Effector memory CD8-positive, alpha-beta T cell (primary cell): ENCODE measurements around the gene RNF113B.

ENCODE experiments used
- ATAC-seq: fragments of 150-1000 bp; cut with Tn5 transposase; replicated peaks from 2 replicates; pipeline ENCODE4 v1.10.0; 2021; ENCODE audit warnings: mild to moderate bottlenecking, moderate library complexity
- DNase-seq, 3 experiments: peaks; one replicate each; pipeline ENCODE4 v3.0.0; 2021
- H3K27ac Mint-ChIP-seq, 2 donors: one replicate each; pipeline ENCODE4 v1.8.0; 2022; ENCODE audit warnings: mild to moderate bottlenecking in 2 of 2, mixed read lengths in 2 of 2, moderate library complexity in 2 of 2
- H3K27me3 Mint-ChIP-seq, 2 donors: one replicate each; pipeline ENCODE4 v1.8.0; 2022; ENCODE audit warnings: mixed read lengths in 2 of 2
- H3K36me3 Mint-ChIP-seq: one replicate; pipeline ENCODE4 v1.8.0; 2022; ENCODE audit warnings: mild to moderate bottlenecking, moderate library complexity, mixed read lengths; ENCODE audit not compliant: insufficient read depth
- H3K4me1 Mint-ChIP-seq, 2 donors: one replicate each; pipeline ENCODE4 v1.8.0; 2022; ENCODE audit warnings: low read depth in 2 of 2, mixed read lengths in 2 of 2
- H3K4me3 Mint-ChIP-seq, 2 donors: one replicate each; pipeline ENCODE4 v1.8.0; 2022; ENCODE audit warnings: mild to moderate bottlenecking in 2 of 2, mixed read lengths in 2 of 2, moderate library complexity in 2 of 2
- H3K9me3 Mint-ChIP-seq, 2 donors: one replicate each; pipeline ENCODE4 v1.8.0; 2022; ENCODE audit warnings: mixed read lengths in 2 of 2

RNF113B gene

DNA sequence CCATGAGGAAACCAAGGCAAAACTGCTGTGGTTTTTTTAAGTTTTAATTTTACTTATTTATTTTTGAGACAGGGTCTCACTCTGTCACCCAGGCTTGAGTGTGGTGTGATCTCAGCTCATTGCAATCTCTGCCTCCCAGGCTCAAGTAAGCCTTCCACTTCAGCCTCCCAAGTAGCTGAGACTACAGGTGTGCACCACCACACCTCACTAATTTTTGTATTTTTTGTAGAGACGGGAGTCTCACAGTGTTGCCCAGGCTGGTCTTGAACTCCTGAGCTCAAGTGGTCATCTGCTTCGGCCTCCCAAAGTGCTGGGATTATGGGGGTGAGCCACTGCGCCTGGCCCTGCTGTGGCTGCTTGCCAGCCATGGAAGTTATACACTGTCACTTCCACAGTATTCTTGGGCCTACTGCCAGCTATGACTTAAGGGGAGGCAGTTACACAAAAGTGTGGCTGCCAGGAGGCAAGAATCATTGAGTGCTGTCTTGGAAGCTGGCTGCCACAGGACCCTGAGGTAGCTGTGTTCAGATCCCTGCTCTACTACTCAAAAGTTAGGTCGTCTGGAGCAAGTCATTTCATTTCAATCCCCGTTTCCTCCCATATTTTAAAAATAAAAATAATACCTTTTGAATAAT lies 21.5 kb downstream of the RNF113B start:
- Mint-ChIP-seq H3K27me3 (peaks cover 23 to 39% of the 10 kb centered on the region in 2 donors), H3K4me1 (no peaks in the 10 kb centered on the region), H3K36me3 (no peaks in the 10 kb centered on the region), H3K27ac (no peak overlapping the region), H3K4me3 (no peak overlapping the region), H3K9me3 (no peaks in the 10 kb centered on the region)
- DNase-seq (no peak), ATAC-seq (no peak)

DNA sequence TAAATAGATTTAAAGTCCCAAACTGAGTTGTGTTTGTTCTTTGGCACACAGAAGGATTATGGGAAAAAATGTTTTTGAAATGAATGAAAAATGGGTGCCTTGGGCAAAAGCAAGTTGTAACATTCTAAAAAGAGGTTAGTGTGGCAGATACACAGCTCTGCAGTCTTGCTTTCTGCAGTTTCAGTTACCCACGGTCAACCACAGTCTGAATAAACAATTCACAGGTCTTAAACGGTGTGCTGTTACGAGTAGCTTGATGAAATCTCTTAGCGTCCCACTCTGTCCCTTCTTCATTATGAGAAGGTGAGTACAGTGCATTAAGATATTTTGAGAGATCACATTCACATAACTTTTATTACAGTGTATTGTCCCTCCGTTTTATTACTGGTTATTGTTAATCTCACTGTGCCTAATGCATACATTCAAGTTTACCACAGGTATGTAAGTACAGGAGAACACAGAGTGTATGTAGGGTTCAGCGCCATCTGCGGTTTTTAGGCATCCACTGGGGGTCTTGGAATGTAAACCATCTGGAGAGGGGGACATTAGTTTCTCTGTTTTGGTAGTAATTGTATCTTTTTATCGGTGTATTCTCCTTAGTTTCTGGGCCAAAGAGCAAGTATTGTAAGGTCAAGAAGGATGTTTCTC lies 26.1 kb downstream of the RNF113B start:
- Mint-ChIP-seq H3K4me1 (no peaks in the 10 kb centered on the region), H3K9me3 (no peaks in the 10 kb centered on the region), H3K4me3 (no peak overlapping the region), H3K27me3 (peaks cover 36 to 52% of the 10 kb centered on the region in 2 donors), H3K27ac (no peak overlapping the region), H3K36me3 (no peaks in the 10 kb centered on the region)
- ATAC-seq (no peak), DNase-seq (no peak)

- no peak overlapping the region for H3K4me3 Mint-ChIP-seq
- no peaks in the 10 kb centered on the region for H3K36me3 Mint-ChIP-seq
- ATAC-seq: no peak
- H3K27ac Mint-ChIP-seq: no peak overlapping the region
- H3K9me3 Mint-ChIP-seq: no peaks in the 10 kb centered on the region
- DNase-seq: no peak
- H3K27me3 Mint-ChIP-seq: peaks cover 48 to 61% of the 10 kb centered on the region in 2 donors
- peaks cover 0 to 3% of the 10 kb centered on the region in 2 donors for H3K4me1 Mint-ChIP-seq
Measured at GRCh38 chr13:98147521-98147920, 29.5 kb downstream of the RNF113B start.

DNA sequence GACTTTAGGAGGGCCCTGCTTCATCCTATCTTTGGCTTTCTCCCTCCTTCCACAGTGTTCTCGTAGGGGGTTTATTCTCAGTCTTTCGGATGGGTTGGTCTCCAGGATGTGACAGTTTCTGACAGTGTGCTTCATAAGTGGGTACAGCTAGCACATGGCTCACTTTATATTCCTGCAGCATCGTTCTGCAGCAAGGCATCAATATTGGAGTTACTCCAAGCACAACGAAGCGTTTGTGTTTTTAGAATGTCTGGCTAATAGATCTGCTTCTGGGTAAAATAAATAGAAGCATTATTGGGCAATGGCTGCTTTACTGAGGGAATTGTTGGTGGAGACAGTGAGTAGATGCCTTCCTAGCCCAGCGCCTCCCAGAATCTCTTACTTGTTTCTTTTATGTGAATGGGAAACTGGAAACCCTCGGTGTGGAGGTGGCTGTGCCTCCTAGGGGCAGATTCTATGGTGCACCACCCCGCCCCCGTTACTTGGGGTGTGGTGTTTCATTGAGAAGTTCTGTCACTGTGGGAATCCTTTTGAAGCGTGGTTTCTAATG lies 32.2 kb downstream of the RNF113B start:
- peaks cover 3 to 5% of the 10 kb centered on the region in 2 donors for H3K4me1 Mint-ChIP-seq
- ATAC-seq: no peak
- DNase-seq: no peak
- H3K4me3 Mint-ChIP-seq: peak overlapping the region; percentile 54 to 63
- H3K9me3 Mint-ChIP-seq: no peaks in the 10 kb centered on the region
- peaks cover 52 to 71% of the 10 kb centered on the region in 2 donors for H3K27me3 Mint-ChIP-seq
- H3K36me3 Mint-ChIP-seq: no peaks in the 10 kb centered on the region
- no peak overlapping the region for H3K27ac Mint-ChIP-seq

DNA sequence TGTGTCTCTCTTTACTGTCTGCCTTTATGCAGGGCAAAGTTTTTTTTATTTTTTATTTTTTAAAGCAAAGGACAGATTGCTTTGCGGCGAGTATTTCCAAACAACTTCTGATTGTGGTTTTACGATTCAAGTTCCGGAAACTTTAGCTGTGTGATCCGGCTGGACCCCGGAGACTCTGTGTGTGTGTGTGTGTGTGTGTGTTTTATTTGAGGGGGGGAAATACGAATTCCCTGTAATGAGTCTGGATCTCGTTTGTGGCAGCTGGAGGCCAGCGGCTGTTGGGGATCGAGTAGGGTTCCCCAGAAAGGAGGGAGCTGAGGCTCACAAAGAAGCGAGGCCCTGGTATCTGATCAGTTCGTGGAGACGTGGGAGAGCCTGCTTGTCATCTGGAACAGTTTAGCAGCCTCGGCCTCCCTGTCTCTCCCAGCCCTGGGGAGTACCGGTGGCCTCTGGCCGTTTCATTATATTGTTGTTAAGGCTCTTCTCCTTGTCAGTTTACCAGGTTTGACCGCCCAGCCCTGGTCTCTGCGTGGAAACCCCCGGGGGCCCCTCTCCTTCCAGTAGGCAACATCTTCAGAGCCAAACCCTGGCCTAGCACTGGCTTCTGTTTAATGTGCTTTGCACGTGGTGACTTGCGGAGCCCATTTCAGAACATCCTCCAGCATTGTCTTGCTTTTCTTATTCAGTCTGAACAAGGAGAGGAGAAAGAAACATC lies 32.9 kb downstream of the RNF113B start:
- Mint-ChIP-seq H3K4me1 (peaks cover 3 to 5% of the 10 kb centered on the region in 2 donors), H3K36me3 (no peaks in the 10 kb centered on the region), H3K27me3 (peaks cover 56 to 78% of the 10 kb centered on the region in 2 donors), H3K9me3 (no peaks in the 10 kb centered on the region), H3K27ac (no peak overlapping the region), H3K4me3 (peak overlapping the region; percentile 54 to 63)
- DNase-seq (no peak), ATAC-seq (no peak)

DNA sequence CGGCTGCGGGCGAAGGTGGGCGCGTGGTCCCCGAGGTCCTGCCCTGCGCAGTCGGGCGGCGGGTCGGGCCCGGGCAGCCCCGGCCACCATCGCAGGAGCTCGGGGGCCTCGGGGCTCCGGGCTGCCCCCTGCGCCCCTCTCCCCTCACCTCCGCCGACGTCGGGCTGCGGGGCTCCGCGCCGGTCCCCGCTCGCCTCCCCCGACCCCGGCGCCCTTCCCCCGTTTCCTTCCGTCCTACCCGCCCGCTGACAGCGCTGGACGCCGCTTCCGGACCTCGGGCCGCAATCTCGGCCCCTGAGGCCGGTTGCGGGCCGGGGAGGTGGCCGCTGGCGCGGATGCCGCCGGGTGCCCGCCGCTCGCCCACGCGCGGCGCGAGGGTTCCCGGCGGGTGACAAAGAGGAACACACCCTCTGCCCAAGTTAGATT lies 33.5 kb downstream of the RNF113B start:
- Mint-ChIP-seq H3K27me3 (peaks cover 51 to 82% of the 10 kb centered on the region in 2 donors), H3K4me3 (peak overlapping the region; percentile 54 to 63), H3K27ac (no peak overlapping the region), H3K4me1 (peaks cover 3 to 5% of the 10 kb centered on the region in 2 donors), H3K9me3 (no peaks in the 10 kb centered on the region), H3K36me3 (no peaks in the 10 kb centered on the region)
- DNase-seq: no peak
- ATAC-seq: no peak

DNA sequence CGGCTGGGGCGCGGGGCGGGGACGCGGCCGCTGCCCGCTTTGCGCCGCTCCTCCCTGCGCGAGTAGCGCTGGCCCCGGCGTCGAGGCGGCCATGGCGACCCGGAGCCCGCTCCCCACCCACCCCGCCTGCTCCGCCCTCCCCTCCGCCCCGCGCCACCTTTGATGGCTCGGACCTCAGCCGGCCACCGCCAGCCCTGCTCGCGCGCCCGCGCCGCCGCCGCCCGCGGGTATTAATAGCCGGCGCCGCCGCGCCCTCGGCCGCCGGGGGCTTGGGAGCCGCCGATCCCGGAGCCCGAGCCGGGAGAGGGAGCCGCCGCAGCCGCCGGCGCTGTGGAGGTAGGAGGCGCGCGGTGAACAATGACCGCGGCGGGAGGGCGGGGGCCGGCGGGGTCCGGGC lies 33.9 kb downstream of the RNF113B start:
- Mint-ChIP-seq H3K9me3 (no peaks in the 10 kb centered on the region), H3K27ac (no peak overlapping the region), H3K4me1 (peaks cover 3 to 5% of the 10 kb centered on the region in 2 donors), H3K36me3 (no peaks in the 10 kb centered on the region), H3K27me3 (peaks cover 47 to 82% of the 10 kb centered on the region in 2 donors), H3K4me3 (no peak overlapping the region)
- ATAC-seq: no peak
- DNase-seq: no peak

DNA sequence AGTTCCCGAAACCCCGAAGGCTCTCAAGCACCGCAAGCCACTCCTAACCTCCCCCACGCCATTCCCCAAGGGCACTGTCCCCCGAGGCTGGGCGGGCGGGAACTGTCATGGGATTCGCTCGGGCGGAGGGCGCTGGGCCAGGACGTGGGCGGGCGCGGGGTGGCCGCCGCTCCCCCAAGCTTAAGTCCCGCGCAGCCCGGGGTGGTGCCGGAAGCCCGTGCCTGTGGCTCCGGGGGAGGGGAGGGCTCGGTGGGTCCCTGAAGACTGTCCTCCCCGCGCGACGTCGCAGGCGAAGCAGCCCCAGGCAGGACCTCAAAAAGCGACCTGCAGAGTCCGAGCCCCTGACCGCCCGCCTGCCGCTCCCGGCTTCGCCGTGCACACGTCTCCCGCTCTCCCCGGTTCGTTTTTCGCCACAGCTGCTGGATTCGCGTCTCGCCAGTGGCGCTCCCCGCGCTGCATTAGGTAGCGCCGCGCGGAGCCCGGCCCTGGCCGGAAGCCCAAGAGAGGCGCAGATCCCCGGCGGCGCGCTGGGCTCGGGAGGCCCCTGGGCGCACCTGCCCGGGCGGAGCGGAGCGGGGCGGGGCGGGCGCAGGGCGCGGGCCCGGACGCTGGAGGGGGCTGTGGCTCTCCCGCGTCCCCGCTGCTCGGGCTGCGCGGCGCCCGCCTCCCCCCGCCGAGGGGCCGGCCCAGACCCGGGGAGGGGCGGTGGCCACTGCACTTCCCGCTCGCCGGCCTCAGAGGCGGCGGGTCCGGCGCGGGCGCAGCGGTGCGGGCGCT lies 34.5 kb downstream of the RNF113B start, which contains the start of gene FARP1:
Gene FARP1, plus strand, starts transcription at position 715 of the 777 bp plus-strand sequence. CDS start 70,149 bp downstream, outside the sequence.
- no peak within 1 kb of the TSS for H3K27ac Mint-ChIP-seq
- H3K36me3 Mint-ChIP-seq: no peaks in the 10 kb centered on the region
- peak within 1 kb of the TSS; percentile 59 to 63 for H3K4me3 Mint-ChIP-seq
- no peaks in the 10 kb centered on the region for H3K9me3 Mint-ChIP-seq
- ATAC-seq (peak; percentile 59), DNase-seq (no peak)
- peaks cover 46 to 79% of the 10 kb centered on the region in 2 donors for H3K27me3 Mint-ChIP-seq
- H3K4me1 Mint-ChIP-seq: peaks cover 3 to 5% of the 10 kb centered on the region in 2 donors

- H3K9me3 Mint-ChIP-seq: no peaks in the 10 kb centered on the region
- H3K36me3 Mint-ChIP-seq: no peaks in the 10 kb centered on the region
- H3K4me3 Mint-ChIP-seq: peak overlapping the region; percentile 32 to 59
- no peak for ATAC-seq
- H3K4me1 Mint-ChIP-seq: peaks cover 3 to 5% of the 10 kb centered on the region in 2 donors
- DNase-seq: no peak
- H3K27ac Mint-ChIP-seq: no peak overlapping the region
- peaks cover 46 to 75% of the 10 kb centered on the region in 2 donors for H3K27me3 Mint-ChIP-seq
Measured at GRCh38 chr13:98141509-98142379, 35.3 kb downstream of the RNF113B start.

GRCh38 chr13:98141091-98141490 lies 36.0 kb downstream of the RNF113B start:
- Mint-ChIP-seq H3K36me3 (no peaks in the 10 kb centered on the region), H3K9me3 (no peaks in the 10 kb centered on the region), H3K4me1 (peaks cover 3 to 5% of the 10 kb centered on the region in 2 donors), H3K27ac (no peak overlapping the region), H3K4me3 (peak overlapping the region in 1 of 2 donors; percentile 14), H3K27me3 (peaks cover 51 to 73% of the 10 kb centered on the region in 2 donors)
- ATAC-seq (no peak), DNase-seq (no peak)

DNA sequence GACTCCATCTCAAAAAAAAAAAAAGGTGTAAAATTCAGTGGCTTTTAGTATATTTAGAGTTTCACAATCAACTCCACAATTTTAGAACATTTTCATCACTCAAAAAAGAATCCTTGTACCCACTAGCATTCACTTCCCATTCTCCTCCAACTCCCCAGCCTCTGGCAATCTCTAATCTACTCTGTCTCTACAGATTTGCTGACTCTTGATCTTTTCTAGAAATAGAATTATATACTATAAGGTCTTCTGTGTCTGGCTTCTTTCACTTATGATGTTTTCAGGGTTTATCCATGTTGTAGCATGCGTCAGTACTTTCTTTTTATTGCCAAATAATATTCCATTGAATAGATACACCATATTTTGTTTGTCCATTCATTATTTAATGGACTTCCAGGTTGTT lies 42.2 kb downstream of the RNF113B start:
- H3K4me3 Mint-ChIP-seq: no peak overlapping the region
- no peaks in the 10 kb centered on the region for H3K9me3 Mint-ChIP-seq
- H3K4me1 Mint-ChIP-seq: no peaks in the 10 kb centered on the region
- ATAC-seq: no peak
- H3K36me3 Mint-ChIP-seq: no peaks in the 10 kb centered on the region
- peaks cover 49 to 57% of the 10 kb centered on the region in 2 donors for H3K27me3 Mint-ChIP-seq
- H3K27ac Mint-ChIP-seq: no peak overlapping the region
- DNase-seq: no peak

DNA sequence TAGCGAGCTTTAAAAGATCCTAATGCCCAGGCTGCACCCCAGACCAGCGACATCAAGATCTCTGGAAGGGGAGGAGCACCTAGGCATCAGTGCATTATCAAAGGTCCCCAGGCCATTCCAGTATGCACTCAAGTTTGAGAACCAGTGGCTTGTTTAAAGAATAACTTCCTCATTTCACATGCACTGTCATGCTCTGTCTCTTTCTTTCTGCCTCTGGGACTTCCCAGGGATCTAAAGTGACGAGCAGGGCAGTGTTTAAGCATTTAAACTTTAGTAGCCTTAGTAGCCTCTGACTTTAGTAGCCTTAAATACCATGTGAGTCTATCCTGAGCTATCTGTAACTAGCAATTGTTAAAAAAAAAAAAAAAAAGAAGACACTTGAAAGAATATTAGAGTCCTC lies 43.1 kb downstream of the RNF113B start:
- Mint-ChIP-seq H3K27me3 (peaks cover 43 to 48% of the 10 kb centered on the region in 2 donors), H3K9me3 (no peaks in the 10 kb centered on the region), H3K4me3 (no peak overlapping the region), H3K27ac (no peak overlapping the region), H3K4me1 (no peaks in the 10 kb centered on the region), H3K36me3 (no peaks in the 10 kb centered on the region)
- DNase-seq (no peak), ATAC-seq (no peak)
